ENCODE data around the gene SLC44A4. TPM values are rescaled to one million over a fixed set of nuclear protein-coding genes. Genes with fewer than 3 reads are reported as not detected.
"Not testable (repeated sequence)": the region's sequence is repeated elsewhere in the genome, so short reads cannot be mapped to it uniquely, and the experiment has no call there.

Gene SLC44A4
- total RNA-seq, 1 donor from 2014 or later, result 0.11 TPM

GRCh38 chr6:31880616-31881015, 1.8 kb upstream of the SLC44A4 start:
- DNase-seq (ENCODE audit: low read depth), result no peak

DNA sequence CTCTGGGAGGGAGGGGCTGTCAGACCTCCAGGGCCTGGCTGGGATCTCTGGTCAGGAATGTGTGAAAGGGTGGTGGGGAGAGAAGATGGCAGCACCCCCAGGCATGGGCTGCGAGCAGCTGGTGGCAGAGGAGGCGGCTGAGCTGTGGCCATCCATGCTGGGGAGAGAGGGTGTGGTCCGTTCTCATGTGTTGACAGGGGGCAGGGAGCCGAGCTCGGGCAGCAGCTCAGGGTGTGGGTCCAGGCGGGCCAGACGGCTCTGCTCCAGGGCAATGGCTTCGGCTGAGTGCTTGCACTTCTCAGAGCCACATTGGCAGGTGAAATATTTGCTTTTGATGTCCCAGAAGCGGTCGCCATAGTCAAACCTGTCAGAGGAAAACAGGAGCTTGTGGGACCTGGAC, 1.1 kb upstream of the SLC44A4 start:
- DNase-seq (ENCODE audit: low read depth), result peak; percentile 66

DNA sequence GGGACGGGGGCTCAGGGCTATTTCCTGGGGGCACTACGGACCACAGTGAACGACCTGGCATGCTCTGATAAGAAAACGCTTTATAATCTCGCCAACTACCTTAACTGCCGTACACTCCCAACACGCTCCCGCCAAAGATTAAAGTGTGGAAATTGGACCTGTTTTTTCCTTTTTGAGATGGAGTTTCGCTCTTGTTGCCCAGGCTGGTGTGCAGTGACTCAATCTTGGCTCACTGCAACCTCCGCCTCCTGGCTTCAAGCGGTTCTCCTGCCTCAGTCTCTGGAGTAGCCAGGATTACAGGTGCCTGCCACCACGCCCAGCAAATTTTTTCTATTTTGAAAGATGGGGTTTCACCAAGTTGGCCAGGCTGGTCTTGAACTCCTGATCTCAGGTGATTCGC, 346 bp upstream of the SLC44A4 start:
- no peak for DNase-seq (ENCODE audit: low read depth)

- no peak for DNase-seq (ENCODE audit: low read depth)
These were observed 575 bp downstream of the SLC44A4 start for GRCh38 chr6:31878222-31878621.

DNA sequence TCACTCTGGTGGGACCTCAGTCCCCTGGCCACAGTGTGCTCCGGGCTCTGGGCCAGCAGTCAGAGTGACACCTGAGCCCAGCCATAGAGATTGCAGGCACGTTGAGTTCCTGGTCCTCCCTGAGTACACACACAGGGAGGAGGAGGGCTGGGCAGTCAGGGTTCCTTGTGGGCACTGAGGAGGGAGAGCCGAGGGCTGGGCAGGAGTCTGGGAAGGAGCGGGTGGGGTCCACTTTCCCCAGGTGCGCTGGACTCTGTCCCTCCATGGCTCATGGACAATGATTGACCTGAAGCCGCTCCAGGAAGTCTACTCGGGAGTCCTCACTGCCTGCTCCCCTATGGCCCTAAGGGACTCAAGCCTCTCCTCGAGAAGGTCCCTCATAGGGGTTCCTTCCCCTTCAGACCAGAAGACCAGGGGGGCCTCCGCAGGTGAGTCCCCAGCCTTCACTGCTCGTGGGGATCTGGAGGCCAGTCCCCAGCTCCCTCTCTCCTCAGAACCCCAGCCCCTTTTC, 1.1 kb downstream of the SLC44A4 start:
- no peak for DNase-seq (ENCODE audit: low read depth)

- no peak for DNase-seq (ENCODE audit: low read depth)
These were observed 1.6 kb downstream of the SLC44A4 start for GRCh38 chr6:31877125-31877650.

DNA sequence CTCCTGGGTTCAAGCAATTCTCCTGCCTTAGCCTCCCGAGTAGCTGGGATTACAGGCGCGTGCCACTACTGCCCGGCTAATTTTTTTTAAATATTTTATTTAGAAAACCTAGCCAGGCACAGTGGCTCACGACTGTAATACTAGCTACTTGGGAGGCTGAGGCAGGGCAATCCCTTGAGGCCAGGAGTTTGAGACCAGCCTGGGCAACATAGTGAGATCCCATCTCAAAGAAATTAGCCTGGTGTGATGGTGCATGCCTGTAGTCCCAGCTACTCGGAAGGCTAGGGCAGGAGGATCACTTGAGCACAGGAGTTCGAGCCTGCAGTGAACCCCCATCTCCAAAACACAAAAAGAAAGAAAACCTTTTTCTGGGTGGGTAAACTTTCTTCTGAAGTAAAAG, 2.4 kb downstream of the SLC44A4 start:
- DNase-seq (ENCODE audit: low read depth), result no peak

GRCh38 chr6:31875877-31876276, 2.9 kb downstream of the SLC44A4 start:
- peak; percentile 67 for DNase-seq (ENCODE audit: low read depth)

- no peak for DNase-seq (ENCODE audit: low read depth)
These were observed 3.8 kb downstream of the SLC44A4 start for GRCh38 chr6:31874836-31875572.

DNA sequence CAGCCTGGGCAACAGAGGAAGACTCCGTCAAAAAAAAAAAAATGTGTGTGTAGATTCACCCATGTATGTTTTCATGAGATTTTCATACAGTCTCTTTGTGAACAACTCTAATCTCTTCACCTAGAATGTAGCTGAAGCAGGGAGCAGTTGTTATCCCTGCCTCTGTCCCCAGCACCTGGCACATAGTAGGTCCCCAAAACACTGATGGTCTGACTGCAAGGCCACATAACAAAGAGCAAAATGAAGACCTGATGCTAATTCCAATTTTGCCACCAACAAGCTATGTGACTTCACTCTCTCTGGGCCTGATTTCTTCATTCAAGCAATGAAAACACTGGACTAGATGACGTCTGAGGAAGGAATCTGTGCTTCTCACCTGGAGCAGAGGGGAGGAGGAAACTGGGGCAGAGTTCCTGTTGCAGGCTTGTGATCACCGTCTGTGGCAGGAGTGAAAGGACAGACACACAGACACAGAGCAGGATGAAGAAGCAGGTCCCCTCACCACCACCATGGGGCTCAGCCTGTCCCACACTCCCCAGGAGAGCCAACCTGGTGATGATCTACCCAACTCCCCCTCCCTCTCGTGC, 4.6 kb downstream of the SLC44A4 start:
- DNase-seq (ENCODE audit: low read depth), result no peak

DNA sequence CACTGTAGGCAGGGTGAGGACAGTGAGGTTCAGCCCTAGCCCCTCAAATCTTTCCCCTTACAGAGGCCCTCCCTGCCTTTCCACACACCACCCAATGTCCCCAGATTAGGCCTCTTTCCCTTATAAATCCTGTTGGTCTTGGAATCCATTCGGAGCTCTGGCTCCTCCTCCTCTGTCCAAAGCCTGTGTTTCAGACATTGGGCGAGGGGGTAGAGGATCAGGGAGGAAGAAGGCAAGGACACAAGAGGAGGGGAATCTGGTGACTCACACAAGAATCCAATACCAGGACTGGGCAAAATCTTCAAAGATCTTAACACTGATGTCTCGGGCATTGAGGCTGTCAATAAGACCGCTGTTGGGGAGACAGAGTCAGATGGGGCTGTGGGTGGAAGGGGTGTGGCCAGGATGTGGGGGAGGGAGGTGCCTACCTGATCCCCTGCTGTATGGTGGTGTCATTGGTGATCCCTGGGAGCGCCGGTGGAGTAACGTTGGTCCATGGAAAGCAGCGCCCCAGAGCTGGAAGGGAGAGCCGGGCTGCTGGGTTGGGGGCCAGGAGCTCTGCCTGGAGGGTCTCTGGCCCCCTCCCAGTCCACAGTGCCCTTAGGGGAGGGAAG, 7.6 kb downstream of the SLC44A4 start:
- DNase-seq (ENCODE audit: low read depth), result no peak

DNA sequence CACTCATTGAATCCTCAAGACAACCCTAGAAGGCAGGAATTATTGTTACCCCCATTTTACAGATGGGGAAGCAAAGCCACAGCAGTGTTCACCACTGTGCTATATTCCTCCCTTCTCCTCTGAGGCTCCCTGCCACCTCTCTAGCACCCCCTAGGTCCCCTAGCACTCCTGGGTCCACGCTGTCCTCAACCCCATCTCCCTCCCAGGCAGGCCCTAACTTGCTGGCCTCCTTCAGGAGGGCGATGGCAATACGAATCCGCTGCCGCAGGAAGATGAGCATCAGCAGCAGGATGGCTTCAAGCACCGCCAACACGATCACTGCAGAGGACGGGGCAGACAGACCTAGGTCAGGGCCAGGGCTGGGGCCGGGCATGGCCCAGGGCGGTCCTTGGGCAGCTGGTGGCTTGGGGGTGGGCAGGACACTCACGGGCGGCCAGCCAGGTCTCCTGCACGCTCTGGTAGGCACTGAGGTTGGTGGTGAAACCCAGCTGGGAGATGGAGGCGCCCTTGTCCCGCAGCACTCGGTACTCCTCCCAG, 8.3 kb downstream of the SLC44A4 start:
- no peak for DNase-seq (ENCODE audit: low read depth)

- DNase-seq (ENCODE audit: low read depth), result no peak
These were observed 9.5 kb downstream of the SLC44A4 start for GRCh38 chr6:31869343-31869742.

GRCh38 chr6:31868658-31868971, 10.2 kb downstream of the SLC44A4 start:
- not testable (repeated sequence) for DNase-seq (ENCODE audit: low read depth)

DNA sequence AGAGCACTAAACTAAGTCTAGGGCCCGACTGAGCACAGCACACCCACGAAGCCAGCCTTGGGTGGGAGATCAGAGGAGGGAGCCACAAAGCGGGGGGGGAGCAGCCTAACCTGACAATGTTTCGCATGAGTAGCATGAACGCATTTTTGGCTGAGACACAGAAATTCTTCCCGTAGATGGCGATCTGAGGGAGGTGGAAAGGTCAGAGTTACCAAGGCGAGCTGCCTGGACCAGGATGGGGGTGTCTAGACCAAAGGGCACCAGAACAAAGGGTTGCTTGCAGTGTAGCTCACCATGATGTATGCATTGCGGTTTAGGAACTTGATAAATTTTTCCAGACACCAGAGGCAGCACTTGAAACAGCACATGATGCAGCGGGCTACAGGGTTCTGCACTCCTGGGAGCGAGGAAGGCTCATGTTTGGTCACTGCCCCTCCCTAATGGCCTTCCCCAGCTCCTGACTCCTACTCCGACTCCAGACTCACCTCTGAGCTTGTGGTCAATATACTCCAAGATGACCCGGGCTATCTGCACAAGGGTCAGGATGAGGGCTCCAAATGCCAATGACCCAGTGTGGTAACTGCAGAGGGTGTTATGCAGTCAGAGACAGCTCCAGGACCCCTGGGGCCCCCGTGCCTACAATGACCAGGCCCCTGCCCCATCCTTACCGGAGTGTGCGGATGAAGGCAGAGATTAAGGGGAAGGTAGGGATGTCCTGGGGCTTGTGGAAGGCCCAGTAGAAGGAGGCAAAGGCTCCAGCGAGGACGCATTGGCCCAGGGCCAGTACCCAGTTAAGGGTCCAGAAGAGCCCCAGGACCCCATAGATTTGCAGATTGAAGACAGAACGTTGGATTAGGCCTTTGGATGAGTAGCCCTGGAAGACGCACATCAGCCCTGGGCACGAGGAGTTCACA, 13.3 kb downstream of the SLC44A4 start:
- DNase-seq (ENCODE audit: low read depth), result no peak

DNA sequence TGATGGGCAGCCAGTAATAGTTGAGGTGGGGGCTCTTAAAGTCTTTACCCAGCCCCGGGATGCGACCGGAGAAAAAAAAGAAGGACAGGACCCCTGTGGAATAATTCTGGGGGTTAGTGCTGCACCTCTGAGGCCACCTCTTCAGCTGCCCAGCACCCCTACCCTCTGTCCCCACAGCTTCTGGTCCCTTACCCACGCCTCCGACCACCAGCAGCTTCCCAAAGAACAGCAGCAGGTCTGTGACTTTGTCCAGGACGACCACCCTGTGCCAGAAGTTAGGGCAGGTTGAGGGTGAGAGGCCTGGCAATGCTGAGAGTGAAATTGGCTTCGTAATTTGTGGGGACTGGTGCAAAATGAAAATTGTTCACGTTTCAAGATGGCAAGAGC, 14.0 kb downstream of the SLC44A4 start:
- no peak for DNase-seq (ENCODE audit: low read depth)

DNA sequence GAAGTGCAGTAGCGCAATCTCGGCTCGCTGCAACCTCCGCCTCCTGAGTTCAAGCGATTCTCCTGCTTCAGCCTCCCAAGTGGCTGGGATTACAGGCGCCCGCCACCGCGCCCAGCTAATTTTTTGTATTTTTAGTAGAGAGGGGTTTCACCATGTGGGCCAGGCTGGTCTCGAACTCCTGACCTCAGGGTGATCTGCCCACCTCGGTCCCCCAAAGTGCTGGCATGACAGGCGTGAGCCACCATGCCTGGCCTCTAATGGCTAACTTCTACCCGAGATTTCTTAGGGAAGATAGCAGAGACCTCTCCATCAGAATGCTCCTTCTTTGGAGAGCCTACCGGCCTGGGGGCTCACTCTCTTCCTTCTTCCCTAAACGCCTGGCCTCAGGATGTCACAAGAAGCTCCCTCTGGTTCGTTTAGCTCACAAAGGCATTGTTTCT, 14.7 kb downstream of the SLC44A4 start:
- not testable (repeated sequence) for DNase-seq (ENCODE audit: low read depth)

- peak; percentile 100 for DNase-seq (ENCODE audit: low read depth)
These were observed 16.2 kb downstream of the SLC44A4 start, which contains the start of gene NEU1 for GRCh38 chr6:31862344-31863235. Gene NEU1, minus strand, starts transcription at chr6:31862821. Its CDS starts 45 bp downstream, at chr6:31862776.

DNA sequence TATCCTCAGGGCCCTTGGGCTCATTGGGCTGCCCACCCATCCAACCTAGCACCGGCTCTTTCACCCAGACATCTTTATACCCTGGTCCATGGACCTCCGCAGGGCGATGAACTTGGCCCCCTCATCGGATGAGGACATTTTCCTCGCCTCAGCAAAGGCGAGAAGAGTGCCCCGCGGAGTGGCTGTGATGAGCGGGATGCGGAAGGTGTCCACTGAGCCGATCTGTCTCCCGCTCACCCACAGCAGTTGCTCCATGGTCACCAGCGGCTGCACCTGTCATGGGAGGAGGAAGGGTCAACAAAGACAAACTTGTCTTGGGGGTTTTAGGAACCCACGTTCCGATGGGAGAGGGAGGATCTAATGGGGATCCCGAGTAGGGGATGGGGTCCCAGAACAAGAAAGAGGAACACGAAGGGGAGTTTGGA, 16.9 kb downstream of the SLC44A4 start:
- peak; percentile 65 for DNase-seq (ENCODE audit: low read depth)

DNA sequence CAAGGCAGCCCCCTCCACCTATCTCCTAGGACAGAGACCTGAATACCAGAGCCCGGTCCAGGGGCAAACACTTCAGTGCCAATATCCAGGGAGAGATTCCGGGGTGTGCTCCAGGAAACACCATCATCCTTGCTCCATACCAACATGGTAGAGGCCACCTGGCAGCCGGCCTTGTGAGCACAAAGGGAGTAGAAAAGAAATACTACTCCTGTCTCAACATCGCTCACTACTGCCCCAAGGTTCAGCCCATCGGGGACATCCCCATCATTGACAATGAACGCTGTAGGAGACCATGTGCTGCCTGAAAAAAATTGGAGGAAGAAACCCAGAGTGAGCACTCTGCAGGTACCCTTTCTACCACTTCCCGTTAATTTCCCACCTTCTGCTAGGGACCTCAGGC, 17.6 kb downstream of the SLC44A4 start:
- no peak for DNase-seq (ENCODE audit: low read depth)
